ENCODE data around the gene JMJD7.
A peak's percentile ranks its signal among the peaks of the same experiment; 100 is the strongest.

The JMJD7 gene

GRCh38 chr15:41794081-41794480 is 33.8 kb upstream of the JMJD7 start:
- peaks cover 60% of the 10 kb centered on the region for H3K4me1 Mint-ChIP-seq
- H3K9me3 Mint-ChIP-seq: no peaks in the 10 kb centered on the region
- ATAC-seq (no peak), DNase-seq (no peak)
- no peak overlapping the region for H3K4me3 Mint-ChIP-seq
- H3K27ac Mint-ChIP-seq: no peak overlapping the region
- no peaks in the 10 kb centered on the region for H3K27me3 Mint-ChIP-seq

- Mint-ChIP-seq H3K27ac (peak overlapping the region in 1 of 2 donors; percentile 84), H3K9me3 (no peaks in the 10 kb centered on the region), H3K4me1 (peaks cover 45% of the 10 kb centered on the region), H3K4me3 (no peak overlapping the region), H3K27me3 (no peaks in the 10 kb centered on the region)
- DNase-seq (no peak), ATAC-seq (no peak)
Observed at GRCh38 chr15:41795996-41796856, 31.7 kb upstream of the JMJD7 start.

GRCh38 chr15:41797201-41797944 is 30.5 kb upstream of the JMJD7 start:
- peaks cover 33% of the 10 kb centered on the region for H3K4me1 Mint-ChIP-seq
- no peaks in the 10 kb centered on the region for H3K9me3 Mint-ChIP-seq
- no peaks in the 10 kb centered on the region for H3K27me3 Mint-ChIP-seq
- ATAC-seq (no peak), DNase-seq (no peak)
- peak overlapping the region in 1 of 2 donors; percentile 13 for H3K27ac Mint-ChIP-seq
- H3K4me3 Mint-ChIP-seq: no peak overlapping the region

- peak; percentile 37 for ATAC-seq
- H3K4me1 Mint-ChIP-seq: peaks cover 31% of the 10 kb centered on the region
Observed at GRCh38 chr15:41798607-41799487, 29.0 kb upstream of the JMJD7 start.

GRCh38 chr15:41799488-41799805 is 28.4 kb upstream of the JMJD7 start:
- ATAC-seq: peak; percentile 15
- Mint-ChIP-seq H3K4me3 (no peak overlapping the region), H3K4me1 (peaks cover 35% of the 10 kb centered on the region)

More at GRCh38 chr15:41798607-41799487, 29.0 kb upstream of the JMJD7 start:
- Mint-ChIP-seq H3K4me3 (no peak overlapping the region), H3K27me3 (no peaks in the 10 kb centered on the region), H3K9me3 (no peaks in the 10 kb centered on the region), H3K27ac (peak overlapping the region in 1 of 2 donors; percentile 22)
- DNase-seq: no peak

GRCh38 chr15:41801185-41801584 is 26.7 kb upstream of the JMJD7 start:
- H3K4me3 Mint-ChIP-seq: no peak overlapping the region
- no peak for ATAC-seq
- H3K27ac Mint-ChIP-seq: no peak overlapping the region

More at GRCh38 chr15:41799488-41799805, 28.4 kb upstream of the JMJD7 start:
- Mint-ChIP-seq H3K27ac (no peak overlapping the region), H3K9me3 (no peaks in the 10 kb centered on the region), H3K27me3 (no peaks in the 10 kb centered on the region)
- DNase-seq: no peak

GRCh38 chr15:41801850-41802455 is 25.9 kb upstream of the JMJD7 start:
- no peak overlapping the region for H3K27ac Mint-ChIP-seq

More at GRCh38 chr15:41801185-41801584, 26.7 kb upstream of the JMJD7 start:
- Mint-ChIP-seq H3K9me3 (no peaks in the 10 kb centered on the region), H3K4me1 (peaks cover 30% of the 10 kb centered on the region), H3K27me3 (no peaks in the 10 kb centered on the region)
- DNase-seq: no peak

GRCh38 chr15:41804361-41804760 is 23.5 kb upstream of the JMJD7 start:
- DNase-seq (no peak), ATAC-seq (no peak)
- no peak overlapping the region for H3K4me3 Mint-ChIP-seq
- H3K4me1 Mint-ChIP-seq: peaks cover 18% of the 10 kb centered on the region
- H3K27ac Mint-ChIP-seq: peak overlapping the region in 1 of 2 donors; percentile 3
- H3K9me3 Mint-ChIP-seq: no peaks in the 10 kb centered on the region
- no peaks in the 10 kb centered on the region for H3K27me3 Mint-ChIP-seq

More at GRCh38 chr15:41801850-41802455, 25.9 kb upstream of the JMJD7 start:
- DNase-seq (no peak), ATAC-seq (no peak)
- Mint-ChIP-seq H3K4me3 (no peak overlapping the region), H3K4me1 (peaks cover 26% of the 10 kb centered on the region), H3K9me3 (no peaks in the 10 kb centered on the region), H3K27me3 (no peaks in the 10 kb centered on the region)

GRCh38 chr15:41804916-41805666 is 22.8 kb upstream of the JMJD7 start:
- Mint-ChIP-seq H3K4me1 (peaks cover 21% of the 10 kb centered on the region), H3K9me3 (no peaks in the 10 kb centered on the region), H3K27ac (peak overlapping the region; percentile 74 to 75), H3K4me3 (no peak overlapping the region), H3K27me3 (no peaks in the 10 kb centered on the region)
- ATAC-seq (no peak), DNase-seq (no peak)

GRCh38 chr15:41805711-41806110 is 22.2 kb upstream of the JMJD7 start:
- Mint-ChIP-seq H3K27me3 (no peaks in the 10 kb centered on the region), H3K27ac (peak overlapping the region; percentile 7 to 74), H3K9me3 (no peaks in the 10 kb centered on the region), H3K4me1 (peaks cover 24% of the 10 kb centered on the region), H3K4me3 (no peak overlapping the region)
- DNase-seq (no peak), ATAC-seq (no peak)

GRCh38 chr15:41806291-41807181 is 21.4 kb upstream of the JMJD7 start:
- ATAC-seq: peak; percentile 37
- H3K27ac Mint-ChIP-seq: no peak overlapping the region
- H3K9me3 Mint-ChIP-seq: no peaks in the 10 kb centered on the region
- peaks cover 24% of the 10 kb centered on the region for H3K4me1 Mint-ChIP-seq
- no peak overlapping the region for H3K4me3 Mint-ChIP-seq
- H3K27me3 Mint-ChIP-seq: no peaks in the 10 kb centered on the region
- no peak for DNase-seq

GRCh38 chr15:41809121-41809520 is 18.8 kb upstream of the JMJD7 start:
- Mint-ChIP-seq H3K27ac (no peak overlapping the region), H3K4me3 (no peak overlapping the region), H3K27me3 (no peaks in the 10 kb centered on the region), H3K9me3 (no peaks in the 10 kb centered on the region), H3K4me1 (peaks cover 23% of the 10 kb centered on the region)
- DNase-seq (no peak), ATAC-seq (no peak)

- Mint-ChIP-seq H3K27ac (no peak overlapping the region), H3K9me3 (no peaks in the 10 kb centered on the region), H3K27me3 (no peaks in the 10 kb centered on the region), H3K4me1 (peaks cover 17% of the 10 kb centered on the region), H3K4me3 (no peak overlapping the region)
- ATAC-seq (no peak), DNase-seq (no peak)
Observed at GRCh38 chr15:41809526-41810220, 18.2 kb upstream of the JMJD7 start.

Data from stimulated activated naive CD8-positive, alpha-beta T cell treated with anti-CD3 and anti-CD28 coated beads, Interleukin-15, amount 100 ng/mL, for 72 hours (primary cell).